IPS-NIHi7 (cell line): ENCODE measurements around the gene ESPN.
"Not testable (repeated sequence)": the region's sequence is repeated elsewhere in the genome, so short reads cannot be mapped to it uniquely, and the experiment has no call there.

Source experiments
- DNase-seq: peaks from one replicate; pipeline ENCODE4 v3.0.0; 2012; ENCODE audit warnings: mixed read lengths; ENCODE audit errors: extremely low spot score

ESPN gene

GRCh38 chr1:6428453-6428852, 3.9 kb downstream of the ESPN start:
- DNase-seq = not testable (repeated sequence)

GRCh38 chr1:6429660-6430411, 5.3 kb downstream of the ESPN start:
- DNase-seq = not testable (repeated sequence)

GRCh38 chr1:6431645-6432579, 7.3 kb downstream of the ESPN start:
- not testable (repeated sequence) for DNase-seq

GRCh38 chr1:6434186-6434585, 9.6 kb downstream of the ESPN start:
- no peak for DNase-seq

GRCh38 chr1:6435129-6435528, 10.6 kb downstream of the ESPN start:
- no peak for DNase-seq

- no peak for DNase-seq
These were observed 11.0 kb downstream of the ESPN start for GRCh38 chr1:6435547-6435946.

- DNase-seq = not testable (repeated sequence)
These were observed 11.7 kb downstream of the ESPN start for GRCh38 chr1:6436277-6436676.

- DNase-seq = not testable (repeated sequence)
These were observed 12.6 kb downstream of the ESPN start for GRCh38 chr1:6437012-6437700.

GRCh38 chr1:6438047-6438525, 13.5 kb downstream of the ESPN start:
- peak; percentile 94 for DNase-seq

- peak; percentile 71 for DNase-seq
These were observed 15.9 kb downstream of the ESPN start for GRCh38 chr1:6440198-6441126.

- no peak for DNase-seq
These were observed 17.0 kb downstream of the ESPN start for GRCh38 chr1:6441586-6441985.

- DNase-seq = no peak
These were observed 19.0 kb downstream of the ESPN start for GRCh38 chr1:6443339-6444115.

- DNase-seq = no peak
These were observed 19.8 kb downstream of the ESPN start for GRCh38 chr1:6444377-6444776.

GRCh38 chr1:6445062-6445763, 20.6 kb downstream of the ESPN start:
- DNase-seq = no peak

- DNase-seq = not testable (repeated sequence)
These were observed 21.4 kb downstream of the ESPN start for GRCh38 chr1:6445929-6446328.

- DNase-seq = no peak
These were observed 22.1 kb downstream of the ESPN start for GRCh38 chr1:6446665-6447015.

- peak; percentile 52 for DNase-seq
These were observed 22.6 kb downstream of the ESPN start for GRCh38 chr1:6447016-6447817.
